Sigmoid colon (tissue), 4 donors: ENCODE results near the gene RAPGEF3.

Experiments used
- CTCF ChIP-seq, 4 experiments: fragments of 450-650 bp in 3 of 4; fragments of 200-600 bp in 1 of 4; IDR thresholded peaks; one replicate each; pipeline ENCODE4 v1.5.1; 2016 to 2019; ENCODE audit warnings: antibody characterized with exemption in 4 of 4, mild to moderate bottlenecking in 3 of 4, moderate library complexity in 2 of 4
- POLR2AphosphoS5 ChIP-seq, 4 donors: sonication (generic); formaldehyde crosslinking; IDR thresholded peaks; one replicate each; pipeline ENCODE4 v1.6.1; 2017; ENCODE audit warnings: antibody characterized with exemption in 4 of 4

- TF ChIP-seq CTCF (IDR thresholded peaks at IDR 0.05): no peak
- no peak for TF ChIP-seq POLR2AphosphoS5 (IDR thresholded peaks at IDR 0.05)
These were observed 58.4 kb downstream of the RAPGEF3 start for GRCh38 chr12:47700263-47700662.
